Tibial nerve (tissue), 3 donors: Measurements from ENCODE around the gene ARMC9.

Experiments used
- CTCF ChIP-seq, 5 experiments: fragments of 200-600 bp in 3 of 5; fragments of 450-650 bp in 2 of 5; sonication (generic) in 3 of 5; IDR thresholded peaks; one replicate each; pipeline ENCODE4 v1.5.1; 2016 to 2019; ENCODE audit warnings: antibody characterized with exemption in 5 of 5, mild to moderate bottlenecking in 3 of 5, moderate library complexity in 2 of 5
- POLR2A ChIP-seq, 2 donors: fragments of 450-650 bp; IDR thresholded peaks; one replicate each; pipeline ENCODE4 v1.6.1; 2017; ENCODE audit warnings: antibody characterized with exemption in 2 of 2, mild to moderate bottlenecking in 2 of 2, moderate library complexity in 2 of 2

GRCh38 chr2:231353469-231353868 is 155.0 kb downstream of the ARMC9 start:
- no peak for TF ChIP-seq CTCF (IDR thresholded peaks at IDR 0.05)
- TF ChIP-seq POLR2A (IDR thresholded peaks at IDR 0.05) = no peak
